NCI-H524 (cell line): Measurements from ENCODE around the gene ZNF136.

Source experiments
- DNase-seq, 2 experiments: peaks; one replicate each; lab custom pipeline; 2025; lab: John Stamatoyannopoulos, UW

Gene ZNF136

GRCh38 chr19:12194827-12195731 lies 32.2 kb downstream of the ZNF136 start:
- peak; percentile 67 to 77 for DNase-seq

GRCh38 chr19:12198136-12198535 lies 35.2 kb downstream of the ZNF136 start:
- DNase-seq, result no peak

GRCh38 chr19:12199757-12200419 lies 37.0 kb downstream of the ZNF136 start:
- DNase-seq, result no peak

- no peak for DNase-seq
These were observed 39.4 kb downstream of the ZNF136 start for GRCh38 chr19:12202250-12202649.

GRCh38 chr19:12205296-12205695 lies 42.4 kb downstream of the ZNF136 start:
- no peak for DNase-seq

- DNase-seq, result no peak
These were observed 45.3 kb downstream of the ZNF136 start for GRCh38 chr19:12208221-12208620.

GRCh38 chr19:12217332-12217731 lies 54.4 kb downstream of the ZNF136 start:
- no peak for DNase-seq

GRCh38 chr19:12222980-12223630 lies 60.2 kb downstream of the ZNF136 start:
- DNase-seq, result no peak

GRCh38 chr19:12224676-12225075 lies 61.8 kb downstream of the ZNF136 start:
- DNase-seq, result no peak

GRCh38 chr19:12229990-12230389 lies 67.1 kb downstream of the ZNF136 start:
- DNase-seq, result no peak

GRCh38 chr19:12230751-12231733 lies 68.1 kb downstream of the ZNF136 start:
- DNase-seq, result no peak

- DNase-seq, result no peak
These were observed 70.1 kb downstream of the ZNF136 start for GRCh38 chr19:12232961-12233360.

- DNase-seq, result no peak
These were observed 74.4 kb downstream of the ZNF136 start for GRCh38 chr19:12237143-12237839.
